Superior temporal gyrus (tissue), 1 donor: ENCODE results near the gene CSNK1E.
A peak's percentile ranks its signal among the peaks of the same experiment; 100 is the strongest.

ENCODE experiments used
- DNase-seq: peaks from one replicate; pipeline ENCODE4 v3.0.0-alpha.2; 2016; ENCODE audit errors: extremely low spot score

Gene CSNK1E

DNA sequence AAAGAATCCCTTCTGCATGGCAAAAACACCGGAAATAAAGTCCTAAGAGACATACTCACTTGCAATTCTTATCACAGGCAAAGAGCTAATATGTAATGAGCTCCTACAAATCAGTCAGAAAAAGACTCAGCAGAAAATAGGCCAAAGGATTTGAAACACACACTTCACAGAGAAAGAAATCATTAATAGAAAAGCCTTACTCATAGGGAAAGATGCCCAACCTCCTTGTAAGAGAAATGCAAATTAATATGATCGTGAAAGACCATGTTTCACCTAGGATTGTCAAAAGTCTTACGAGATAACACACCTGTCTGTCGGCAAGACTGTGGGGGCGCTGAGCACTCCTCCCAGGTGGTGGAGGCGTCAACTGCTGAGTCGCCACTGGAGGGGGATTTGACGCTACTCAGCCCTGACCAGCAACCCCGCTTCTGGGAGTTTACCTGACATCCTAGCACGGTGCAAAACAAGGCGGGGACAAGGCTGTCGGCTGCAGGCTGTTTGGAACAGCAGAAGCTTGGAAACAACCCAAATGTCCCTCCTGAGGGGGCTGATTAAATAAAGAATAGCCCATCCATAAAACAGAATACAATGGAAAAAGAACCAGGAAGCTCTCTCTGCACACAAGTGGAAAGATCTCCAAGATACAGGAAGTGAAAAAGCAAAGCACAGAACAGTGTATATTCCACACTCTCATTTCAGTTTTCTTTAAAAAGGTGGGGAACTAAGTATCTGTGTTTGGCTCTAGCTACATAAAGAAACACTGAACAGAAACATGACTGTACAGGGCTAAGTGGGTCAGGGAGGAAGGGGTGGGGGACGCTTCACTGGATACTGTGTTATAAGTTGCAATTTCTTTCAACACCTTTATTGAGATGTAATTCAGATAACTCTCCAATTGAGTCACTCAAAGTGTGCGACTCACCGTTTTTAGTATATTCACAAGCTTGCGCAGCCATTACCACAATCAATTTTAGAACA lies 11.5 kb downstream of the CSNK1E start:
- peak; percentile 44 for DNase-seq

DNA sequence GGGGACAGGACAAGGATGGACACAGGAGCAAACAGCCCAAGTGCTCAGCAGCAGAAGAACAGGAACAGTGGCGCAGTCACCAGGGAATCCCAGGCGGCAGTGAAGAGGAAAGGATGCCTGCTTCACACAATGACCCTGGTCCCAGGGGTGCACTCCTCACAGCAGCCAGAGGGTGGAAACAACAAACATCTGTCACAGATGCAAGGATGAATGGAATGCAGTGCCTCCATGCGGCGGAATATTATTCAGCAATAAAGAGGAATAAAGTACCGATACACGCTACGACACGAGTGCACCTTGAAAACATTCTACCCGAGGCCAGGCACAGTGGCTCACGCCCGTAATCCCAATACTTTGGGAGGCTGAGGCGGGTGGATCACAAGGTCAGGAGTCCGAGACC lies 12.7 kb downstream of the CSNK1E start:
- peak; percentile 29 for DNase-seq

DNA sequence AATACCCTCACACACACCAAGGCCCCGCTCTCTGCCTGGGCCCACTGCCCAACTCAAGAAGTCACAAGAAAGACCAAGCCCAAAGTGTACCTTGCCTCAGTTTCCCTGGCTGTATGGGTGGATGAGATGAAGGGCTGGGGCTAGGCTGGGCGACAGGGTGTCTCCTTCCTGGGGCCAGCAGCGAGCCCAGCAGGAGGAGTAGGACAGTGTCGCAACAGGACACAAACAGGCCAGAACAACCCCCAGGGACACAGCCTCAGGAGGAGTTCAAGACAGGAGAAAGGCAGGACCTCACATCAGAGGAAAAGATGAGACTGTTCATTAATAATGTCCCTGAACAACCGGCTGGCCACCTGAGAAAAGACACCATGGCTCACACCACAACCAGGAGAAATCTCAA lies 13.3 kb downstream of the CSNK1E start:
- no peak for DNase-seq

DNA sequence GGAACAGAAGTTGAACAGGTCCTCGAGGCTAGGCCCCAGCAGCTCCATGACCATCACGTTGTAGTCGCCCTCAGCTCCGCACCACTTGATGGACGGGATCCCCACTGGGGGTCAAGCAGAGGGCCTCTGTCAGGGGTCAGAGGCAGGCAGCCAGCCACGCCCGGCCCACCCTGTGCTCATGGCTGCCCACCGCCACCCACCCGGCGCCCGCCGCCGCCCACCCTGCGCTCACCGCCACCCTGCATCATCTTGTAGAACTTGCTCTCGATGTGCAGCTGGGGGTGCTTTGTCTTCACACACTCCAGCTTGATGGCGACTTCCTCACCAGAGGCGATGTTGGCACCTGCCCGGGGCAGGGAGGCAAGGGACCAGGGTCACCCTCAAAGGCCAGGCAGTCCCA lies 14.3 kb downstream of the CSNK1E start:
- no peak for DNase-seq

DNA sequence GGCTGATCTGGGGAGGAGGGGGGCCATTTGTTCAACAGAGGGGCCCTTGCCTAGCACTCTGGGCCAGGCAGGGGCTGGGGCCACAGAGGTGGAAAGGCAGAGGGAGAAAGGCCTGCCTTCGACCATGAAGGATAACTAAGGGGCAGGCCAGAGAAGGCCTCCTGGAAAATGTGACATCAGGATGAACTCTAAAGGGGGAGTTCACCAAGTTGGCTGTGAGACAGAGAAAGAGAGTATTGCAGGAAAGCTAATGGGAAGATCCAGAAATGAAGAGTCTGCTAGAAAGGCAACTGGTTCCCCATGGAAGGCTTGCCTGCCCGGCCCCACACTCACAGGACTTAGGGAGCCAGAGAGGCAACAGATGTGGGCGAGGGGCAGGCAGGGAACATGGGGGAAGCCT lies 16.3 kb downstream of the CSNK1E start:
- no peak for DNase-seq

DNA sequence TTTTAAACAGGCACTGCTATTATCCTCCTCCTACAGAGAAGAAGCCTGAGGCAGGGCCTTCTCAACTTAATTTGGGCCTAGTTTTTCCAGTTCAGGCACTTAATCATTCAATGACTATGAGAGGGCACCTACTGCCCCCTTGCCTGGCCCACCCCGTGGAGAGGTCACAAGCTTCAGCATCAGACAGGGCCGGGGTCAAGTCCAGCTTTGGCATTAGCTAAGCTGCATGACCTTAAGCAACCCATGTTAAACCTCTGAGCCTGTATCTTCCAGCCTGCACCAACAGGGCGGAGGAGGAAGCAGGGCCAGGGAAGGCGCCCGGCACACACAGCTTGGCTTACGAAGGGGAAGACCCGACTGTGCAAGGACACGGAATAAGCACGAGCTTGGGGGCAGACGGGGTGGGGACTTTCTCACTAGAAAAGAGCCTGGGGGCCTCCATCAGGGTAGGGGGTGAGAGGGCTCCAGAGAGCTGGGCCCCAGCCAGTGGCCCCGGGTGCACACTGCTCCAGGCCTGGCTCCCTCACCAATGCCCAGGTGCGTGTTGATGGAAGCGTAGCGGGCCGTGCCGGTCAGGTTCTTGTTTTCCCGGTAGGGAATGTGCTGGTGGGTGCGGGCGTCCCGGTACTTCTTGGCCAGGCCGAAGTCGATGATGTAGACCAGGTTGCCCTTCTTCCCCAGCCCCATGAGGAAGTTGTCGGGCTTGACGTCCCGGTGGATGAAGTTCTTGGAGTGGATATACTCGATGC lies 16.9 kb downstream of the CSNK1E start:
- DNase-seq: no peak

DNA sequence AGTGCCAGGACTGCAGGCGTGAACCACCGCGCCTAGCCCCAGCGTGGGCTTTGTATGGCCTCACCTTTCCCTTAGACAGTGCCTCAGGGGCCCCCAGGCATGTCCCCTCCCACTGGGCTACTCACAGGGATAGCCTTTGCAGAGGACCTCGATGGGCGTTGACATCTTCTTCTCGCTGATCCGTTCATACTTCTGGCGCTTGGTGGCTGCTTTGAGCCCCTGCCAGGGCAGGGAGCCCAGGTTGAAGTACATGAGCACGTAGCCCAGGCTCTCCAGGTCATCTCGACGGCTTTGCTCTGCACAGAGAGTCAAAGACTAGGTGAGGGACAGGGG lies 17.5 kb downstream of the CSNK1E start:
- DNase-seq: no peak

DNA sequence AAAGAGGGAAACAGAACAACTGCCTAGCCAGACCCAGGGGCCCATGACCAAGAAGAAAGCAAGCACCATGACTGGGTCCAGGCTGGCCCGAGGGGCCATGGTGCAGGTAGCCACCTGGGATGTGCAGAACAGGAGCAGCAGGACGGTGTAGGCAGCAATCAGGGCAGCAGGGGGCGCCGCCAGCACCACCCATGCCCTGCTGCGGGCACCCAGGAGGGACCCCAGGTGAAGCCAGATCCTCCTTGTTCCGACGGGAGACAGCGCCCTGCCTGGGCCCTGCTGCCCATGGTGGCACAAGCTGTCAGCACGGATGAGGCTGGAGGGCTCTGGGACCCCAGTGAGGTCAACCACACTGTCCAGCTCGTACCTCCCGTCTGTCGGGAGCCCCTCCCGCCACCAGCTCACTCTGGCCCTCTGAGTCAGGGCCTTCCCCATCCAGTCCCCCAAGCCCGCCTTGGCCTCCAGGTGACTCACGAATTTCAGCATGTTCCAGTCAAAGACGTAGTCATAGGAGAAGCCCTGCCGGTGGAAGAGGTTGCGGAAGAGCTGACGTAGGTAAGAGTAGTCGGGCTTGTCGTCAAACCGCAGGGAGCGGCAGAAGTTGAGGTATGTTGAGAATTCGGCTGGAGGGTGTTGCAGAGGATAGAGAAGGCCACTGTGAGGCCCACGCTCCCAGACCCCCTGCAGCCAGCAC lies 18.8 kb downstream of the CSNK1E start:
- no peak for DNase-seq

DNA sequence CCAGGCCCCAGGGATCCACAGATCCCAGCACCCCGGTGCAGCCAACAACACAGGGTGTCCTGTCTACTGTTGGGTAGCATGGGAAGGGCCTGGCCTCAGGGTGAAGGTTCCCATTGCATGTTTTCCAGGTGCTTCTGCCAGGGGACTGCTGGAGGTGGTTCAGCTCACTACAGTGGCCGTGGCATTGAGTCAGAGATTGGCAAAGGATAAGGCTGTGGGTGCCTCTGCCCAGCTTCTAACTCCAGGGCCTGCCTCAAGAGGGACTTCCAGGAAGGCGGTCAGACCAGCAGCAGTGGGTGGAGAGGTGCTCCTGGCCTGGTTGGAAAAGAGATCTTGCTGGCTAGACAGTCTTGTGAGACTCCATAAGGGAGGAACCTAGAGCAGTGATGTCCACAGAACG lies 20.9 kb downstream of the CSNK1E start:
- no peak for DNase-seq

DNA sequence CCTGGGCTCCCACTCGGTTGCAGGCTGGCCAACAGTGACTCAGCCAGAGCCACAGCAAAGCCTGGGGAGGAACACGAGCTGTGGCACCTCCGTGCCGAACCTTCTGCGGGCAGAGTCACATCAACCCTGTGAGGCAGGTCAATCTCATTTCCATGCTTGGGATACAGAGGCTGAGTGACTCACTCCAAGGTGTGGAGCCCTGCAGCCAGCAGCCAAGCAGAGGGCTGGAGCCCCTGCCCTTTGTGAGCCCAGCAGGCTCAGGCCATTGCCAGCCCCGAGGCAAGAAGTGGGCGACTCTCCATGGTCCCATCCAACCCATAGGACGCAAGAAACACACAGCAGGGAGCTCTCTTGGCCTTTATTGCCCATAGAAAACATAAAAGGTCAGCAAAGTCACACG lies 21.4 kb downstream of the CSNK1E start:
- DNase-seq: no peak

DNA sequence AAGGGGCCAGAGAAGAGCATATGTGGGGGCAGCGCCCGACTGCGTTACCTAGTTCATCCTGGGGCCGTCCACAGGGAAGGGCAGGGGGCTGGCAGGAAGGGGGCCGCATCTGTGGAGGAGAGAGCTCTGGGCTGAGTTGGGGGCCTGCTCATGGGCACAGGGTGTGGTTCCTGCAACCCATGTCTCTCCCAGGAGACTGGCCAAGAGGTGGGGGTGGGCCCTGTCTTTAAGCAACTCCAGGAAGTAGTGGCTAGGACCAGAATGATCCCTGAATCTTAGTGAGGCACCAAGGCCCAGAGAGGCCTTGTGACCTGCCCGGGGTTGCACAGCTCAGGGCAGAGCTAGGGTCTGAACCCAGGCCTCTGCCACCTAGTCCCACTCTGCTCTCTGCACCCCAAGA lies 21.9 kb downstream of the CSNK1E start:
- DNase-seq: no peak

DNA sequence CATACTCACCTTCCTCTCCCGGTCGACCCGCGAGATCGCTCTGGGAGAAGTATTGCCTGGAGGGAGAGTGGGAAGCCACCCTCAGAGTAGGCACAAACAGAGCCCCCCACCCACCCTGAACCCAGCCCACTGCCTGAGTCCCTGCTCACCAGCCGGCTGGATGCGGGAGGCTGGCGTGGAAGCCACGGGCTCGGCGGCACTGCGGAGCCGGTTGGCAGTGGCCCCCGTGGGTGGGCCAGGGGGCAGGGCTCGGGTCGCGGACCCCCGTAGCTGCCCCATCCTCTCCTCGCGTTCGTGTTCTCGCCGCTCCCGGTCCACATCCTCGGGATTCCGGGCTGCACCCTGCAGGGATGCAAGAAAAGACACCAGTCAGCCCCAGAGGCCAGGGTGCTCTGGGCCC lies 23.0 kb downstream of the CSNK1E start:
- no peak for DNase-seq

DNA sequence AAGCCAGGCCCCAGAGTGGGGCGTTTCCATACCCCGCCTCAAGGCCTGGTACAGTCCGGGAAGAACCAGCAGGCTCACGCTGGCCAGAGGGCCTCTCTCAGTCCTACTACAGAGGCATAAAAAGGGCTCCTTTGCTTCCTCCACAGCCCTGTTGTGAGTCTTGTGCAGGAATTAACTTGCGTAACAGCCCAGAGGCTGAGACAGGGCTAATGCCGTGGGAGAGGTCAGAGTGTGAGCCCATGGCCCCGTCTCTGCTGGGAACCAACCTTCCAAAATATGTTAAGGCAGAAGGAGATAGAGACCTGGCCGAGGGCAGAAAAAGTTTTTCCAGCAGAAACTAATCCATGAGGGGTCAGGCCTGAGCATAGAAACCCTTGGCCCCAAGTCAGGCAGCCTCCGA lies 24.5 kb downstream of the CSNK1E start:
- DNase-seq: no peak

DNA sequence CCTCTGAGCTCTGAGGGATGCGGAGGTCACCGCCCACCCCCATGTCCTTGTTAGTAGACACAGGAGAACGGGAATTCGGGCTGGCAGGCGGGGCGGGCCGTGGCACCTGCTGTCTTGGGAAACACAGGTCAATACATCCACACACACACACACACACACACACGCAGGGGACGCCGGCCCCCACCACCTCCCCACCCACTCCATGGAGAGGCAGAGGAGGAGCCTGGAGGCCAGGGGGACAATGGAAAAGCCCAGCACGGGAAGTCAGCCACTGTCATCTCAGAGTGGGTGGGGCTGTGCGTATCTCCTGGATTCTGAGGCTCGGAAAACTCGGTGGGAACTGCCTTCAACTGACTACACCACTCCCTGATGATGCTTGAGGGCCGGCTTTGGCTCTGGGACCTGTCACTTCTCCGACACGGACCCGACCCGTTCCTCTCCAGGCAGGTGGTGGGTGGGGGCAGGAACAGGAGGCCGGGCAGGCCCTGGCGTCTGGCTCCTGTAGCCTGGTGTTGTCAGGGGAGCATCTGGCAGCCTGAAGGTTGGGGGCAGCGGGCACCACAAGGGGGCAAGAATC lies 25.9 kb downstream of the CSNK1E start:
- no peak for DNase-seq

DNA sequence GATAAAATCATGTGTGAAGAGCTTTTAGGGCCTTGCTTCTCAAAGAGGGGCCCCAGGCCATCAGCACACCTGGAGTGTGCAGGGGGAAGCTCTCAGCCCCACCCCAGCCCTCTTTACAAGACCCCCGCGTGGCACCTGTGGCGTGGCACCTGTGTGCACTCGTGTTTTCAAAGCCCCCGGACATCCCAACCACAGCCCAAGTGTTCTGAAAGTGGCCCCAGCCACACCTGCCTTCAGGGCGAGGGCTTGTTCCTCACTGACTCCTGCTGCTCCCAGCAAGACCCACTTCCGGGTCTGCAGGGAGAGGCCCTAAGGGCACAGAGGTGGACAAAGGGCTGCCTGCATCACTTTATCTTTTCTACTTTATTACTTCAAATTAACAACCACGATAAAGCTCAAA lies 26.9 kb downstream of the CSNK1E start:
- no peak for DNase-seq

DNA sequence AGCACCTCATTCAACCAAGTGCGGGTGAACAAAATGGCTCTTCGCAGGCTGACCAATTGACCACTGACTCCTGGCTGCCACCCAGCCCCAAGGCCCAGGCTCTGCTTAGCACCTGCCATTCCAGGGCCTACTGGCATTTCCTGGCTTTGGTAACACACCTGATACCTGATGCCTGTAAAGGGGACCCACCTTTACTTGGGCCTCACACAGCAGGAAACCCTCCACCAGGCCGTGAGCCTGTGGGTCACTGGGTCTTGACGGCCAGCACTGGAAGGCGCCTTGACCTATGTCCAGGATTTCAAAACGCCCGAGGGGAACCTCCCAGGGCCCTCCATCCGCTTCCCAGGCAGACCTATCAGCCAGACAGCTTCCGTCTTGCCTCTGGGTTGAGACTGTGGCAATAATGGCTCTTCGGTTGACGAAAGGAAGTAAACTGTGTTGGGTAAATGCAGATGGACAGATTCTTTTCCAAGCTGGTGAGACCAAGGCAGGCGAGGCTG lies 27.6 kb downstream of the CSNK1E start:
- no peak for DNase-seq

DNA sequence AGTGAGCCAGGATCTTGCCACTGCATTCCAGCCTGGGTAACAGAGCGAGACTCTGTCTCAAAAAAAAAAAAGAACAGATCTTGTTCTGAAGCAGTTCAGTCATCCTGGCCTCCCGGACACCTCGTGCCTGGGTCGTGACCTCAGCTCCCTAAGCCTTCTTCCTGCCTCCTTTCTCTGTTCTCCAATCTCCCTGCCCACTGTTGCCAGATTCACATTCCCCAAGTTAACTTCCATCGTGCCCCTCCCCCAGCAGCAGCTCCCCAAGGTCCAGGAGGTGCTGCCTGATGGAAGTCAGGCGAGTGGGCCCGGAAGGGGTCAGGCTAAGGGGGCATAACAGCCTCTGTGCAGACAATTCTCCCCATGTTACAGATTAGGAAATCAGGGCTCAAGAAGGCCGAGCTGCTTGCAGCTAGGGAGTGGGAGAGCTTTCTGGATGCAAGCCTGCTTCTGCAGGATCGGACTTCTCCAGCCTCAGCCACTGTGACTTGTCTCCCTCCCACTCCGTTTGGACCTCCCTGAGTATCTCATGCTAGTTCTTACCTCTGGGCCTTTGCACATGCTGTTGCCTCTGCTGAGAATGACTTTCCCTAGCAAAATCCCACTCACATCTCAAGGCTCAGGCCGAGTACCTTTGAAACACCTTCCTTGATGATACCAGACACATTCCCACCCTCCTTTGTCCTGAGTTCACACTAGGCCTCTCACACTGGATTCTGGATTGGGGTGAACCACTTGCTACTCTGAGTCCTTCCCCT lies 30.1 kb downstream of the CSNK1E start:
- DNase-seq: no peak

DNA sequence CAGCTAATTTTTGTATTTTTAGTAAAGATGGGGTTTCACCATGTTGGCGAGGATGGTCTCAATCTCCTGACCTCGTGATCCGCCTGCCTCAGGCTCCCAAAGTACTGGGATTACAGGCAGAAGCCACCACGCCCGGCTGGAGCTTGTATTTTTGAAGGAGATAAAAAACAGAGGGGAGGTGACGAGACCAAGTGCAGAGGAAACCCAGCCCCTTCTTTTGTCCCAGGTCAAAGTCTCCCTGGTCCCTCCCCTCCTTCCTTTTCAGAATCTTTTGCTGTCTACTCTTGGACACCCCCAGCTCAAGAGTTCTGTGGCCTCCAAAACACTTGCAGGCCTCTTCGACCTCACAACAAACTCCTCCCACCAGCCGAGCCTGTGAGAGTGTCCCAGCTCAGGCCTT lies 32.2 kb downstream of the CSNK1E start:
- DNase-seq: no peak

DNA sequence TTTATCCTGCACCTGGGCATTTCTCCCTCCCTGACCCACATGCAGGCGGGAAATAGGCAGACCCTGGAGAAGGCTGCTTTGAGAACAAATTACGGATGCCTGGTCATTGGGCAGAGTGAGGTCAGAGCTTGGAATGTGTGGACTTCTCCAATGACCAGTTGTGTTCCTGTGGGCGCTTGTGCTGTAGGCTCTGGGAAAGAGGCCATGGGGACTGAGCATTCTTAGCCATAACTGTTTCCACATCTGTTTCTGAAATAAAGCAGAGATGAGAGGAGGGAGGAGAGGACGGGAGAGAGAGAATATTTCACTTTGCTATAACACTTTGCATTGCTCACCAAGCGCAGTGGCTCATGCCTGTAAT lies 33.2 kb downstream of the CSNK1E start:
- no peak for DNase-seq

DNA sequence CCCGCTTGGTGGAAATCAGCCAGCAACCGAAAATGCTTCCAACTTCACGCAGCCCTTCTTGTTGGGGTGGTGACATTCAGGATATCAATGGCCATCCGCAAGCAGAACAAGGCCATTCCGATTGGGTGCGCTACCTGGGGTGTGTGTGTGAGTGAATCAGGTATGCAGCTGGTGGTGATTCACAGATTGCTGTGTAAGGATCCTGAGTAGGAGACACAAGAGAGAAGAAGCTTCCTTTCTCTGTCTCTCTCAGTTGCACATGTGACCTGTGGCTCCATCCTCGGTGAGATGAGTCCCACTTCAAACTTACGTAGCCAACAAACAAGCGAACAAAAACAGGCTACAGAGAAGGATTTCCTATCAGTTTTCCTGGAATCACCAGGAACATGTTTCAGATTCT lies 34.8 kb downstream of the CSNK1E start:
- DNase-seq: no peak

DNA sequence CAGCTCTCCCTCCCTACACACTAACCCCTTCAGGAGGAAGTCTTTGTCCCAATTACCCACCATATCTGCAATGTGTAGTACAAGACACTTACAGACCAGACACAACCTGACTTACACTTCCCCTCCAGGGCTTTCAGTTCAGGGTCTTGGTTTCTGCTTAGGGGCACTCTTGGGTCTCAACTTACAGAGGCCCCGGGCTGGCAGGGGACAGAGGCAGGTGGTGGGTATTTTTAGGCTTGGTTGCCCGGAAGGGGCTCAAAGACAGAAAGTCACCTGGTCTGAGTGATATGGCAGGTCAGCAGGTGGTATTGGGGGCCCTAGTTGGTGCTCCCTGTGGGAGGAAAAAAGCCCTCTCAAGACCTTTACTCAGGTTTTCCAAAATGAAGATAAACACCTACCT lies 41.1 kb downstream of the CSNK1E start:
- no peak for DNase-seq
